DOHH2 (cell line): Measurements from ENCODE around the gene ODAD3.

Experiments used
- H3F3A ChIP-seq: fragments of 200-600 bp; sonication (generic), shearing (Covaris generic); 2 replicates; pipeline ENCODE4 v1.6.0; 2016; ENCODE audit warnings: antibody characterized with exemption, mild to moderate bottlenecking; ENCODE audit not compliant: control insufficient read depth, insufficient read depth
- H3K27ac ChIP-seq: fragments of 200-600 bp; sonication (generic); 2 replicates; pipeline ENCODE4 v1.5.1; 2014; ENCODE audit warnings: low read depth, mild to moderate bottlenecking, low read length, moderate library complexity
- H3K27me3 ChIP-seq: fragments of 200-600 bp; sonication (generic); 2 replicates; pipeline ENCODE4 v1.6.1; 2014; ENCODE audit warnings: mild to moderate bottlenecking, low read length, mixed read lengths; ENCODE audit not compliant: control insufficient read depth
- H3K36me3 ChIP-seq: fragments of 200-600 bp; sonication (generic); 2 replicates; pipeline ENCODE4 v1.6.1; 2014; ENCODE audit warnings: mild to moderate bottlenecking, low read length, moderate library complexity, mixed read lengths; ENCODE audit not compliant: control insufficient read depth
- H3K4me1 ChIP-seq: fragments of 200-600 bp; sonication (generic); 2 replicates; pipeline ENCODE4 v1.6.1; 2014; ENCODE audit warnings: mild to moderate bottlenecking, low read length, mixed read lengths; ENCODE audit not compliant: control insufficient read depth
- H3K4me2 ChIP-seq: fragments of 200-600 bp; sonication (generic); 2 replicates; pipeline ENCODE4 v1.6.0; 2014; ENCODE audit warnings: mild to moderate bottlenecking, low read length, moderate library complexity
- H3K4me3 ChIP-seq: fragments of 200-600 bp; sonication (generic); 2 replicates; pipeline ENCODE4 v1.5.1; 2014; ENCODE audit warnings: mild to moderate bottlenecking, low read length, mixed read lengths
- H3K79me2 ChIP-seq: fragments of 200-600 bp; sonication (generic); 2 replicates; pipeline ENCODE4 v1.6.1; 2014; ENCODE audit warnings: mild to moderate bottlenecking, low read length, mixed read lengths; ENCODE audit not compliant: control insufficient read depth
- H3K9me2 ChIP-seq: fragments of 200-600 bp; sonication (generic); replicated peaks from 2 replicates; pipeline ENCODE4 v1.6.1; 2014; ENCODE audit warnings: mild to moderate bottlenecking, low read length, mixed read lengths; ENCODE audit not compliant: control insufficient read depth
- H3K9me3 ChIP-seq: fragments of 200-600 bp; sonication (generic); 2 replicates; pipeline ENCODE4 v1.6.1; 2014; ENCODE audit warnings: antibody characterized with exemption, low read length, mixed read lengths; ENCODE audit not compliant: control insufficient read depth, insufficient read depth
- H4K20me1 ChIP-seq: fragments of 200-600 bp; sonication (generic); 2 replicates; pipeline ENCODE4 v1.6.0; 2014; ENCODE audit warnings: low read depth, mild to moderate bottlenecking, antibody characterized with exemption, low read length, moderate library complexity; ENCODE audit not compliant: control insufficient read depth, insufficient read depth
- EZH2phosphoT487 ChIP-seq: fragments of 200-600 bp; sonication (generic); IDR thresholded peaks from 2 replicates; pipeline ENCODE4 v1.6.1; 2017; ENCODE audit warnings: borderline replicate concordance, mild to moderate bottlenecking, antibody characterized with exemption, low read length, moderate library complexity, mixed read lengths
- TF ChIP-seq, protein P1 (sequence below): fragments of 200-600 bp; sonication (generic); IDR thresholded peaks from one replicate; pipeline ENCODE4 v1.5.1; 2014; ENCODE audit warnings: antibody characterized with exemption, mild to moderate bottlenecking, low read depth, low read length; ENCODE audit not compliant: poor library complexity, severe bottlenecking

Gene ODAD3

DNA sequence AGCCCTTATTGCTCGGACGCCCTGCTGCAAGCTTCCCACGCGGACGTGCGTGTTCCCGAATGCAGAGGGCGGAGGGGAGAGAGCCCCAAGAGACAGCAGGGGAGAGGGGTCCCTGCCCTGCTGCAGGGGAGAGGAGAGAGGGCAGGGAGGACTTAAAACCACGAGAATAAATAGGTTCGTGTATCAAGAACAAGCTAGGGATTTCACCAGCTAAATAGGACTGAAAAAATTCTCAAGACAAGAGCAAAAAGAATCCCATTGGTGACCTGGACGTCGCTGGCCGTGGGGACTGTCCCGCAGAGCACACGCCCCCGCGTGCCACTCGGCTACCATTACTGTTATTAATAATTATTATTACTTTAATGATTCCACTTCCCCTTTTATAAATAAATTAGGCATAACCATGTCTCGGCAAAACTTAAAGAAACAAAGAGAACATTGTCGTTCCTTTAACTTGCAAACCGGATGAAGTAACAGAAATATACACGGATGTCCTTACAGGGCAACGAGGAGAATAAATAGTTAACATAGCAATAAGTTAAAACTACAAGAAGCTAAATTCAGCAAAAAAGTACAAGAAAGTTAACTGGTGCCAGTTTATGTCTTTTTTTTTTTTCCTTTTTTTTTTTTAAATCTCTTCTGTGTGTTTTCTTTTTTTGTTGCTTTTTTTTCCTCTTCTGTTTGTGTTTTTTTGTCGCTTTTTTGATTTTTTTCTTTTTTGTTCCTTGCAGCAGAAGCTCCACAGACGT, 17.1 kb upstream of the ODAD3 start:
- Histone ChIP-seq H3K36me3 (peaks cover 32% of the 10 kb centered on the region), H3K27me3 (no peaks in the 10 kb centered on the region), H3K9me2 (no peaks in the 10 kb centered on the region), H3K4me3 (no peak overlapping the region), H3K4me2 (no peak overlapping the region), H3K79me2 (no peaks in the 10 kb centered on the region), H3F3A (peaks cover 6% of the 10 kb centered on the region), H3K9me3 (no peaks in the 10 kb centered on the region), H3K4me1 (peaks cover 9% of the 10 kb centered on the region), H3K27ac (no peak overlapping the region), H4K20me1 (no peaks in the 10 kb centered on the region)
- no peak for TF ChIP-seq EZH2phosphoT487
- TF ChIP-seq, protein P1, sequence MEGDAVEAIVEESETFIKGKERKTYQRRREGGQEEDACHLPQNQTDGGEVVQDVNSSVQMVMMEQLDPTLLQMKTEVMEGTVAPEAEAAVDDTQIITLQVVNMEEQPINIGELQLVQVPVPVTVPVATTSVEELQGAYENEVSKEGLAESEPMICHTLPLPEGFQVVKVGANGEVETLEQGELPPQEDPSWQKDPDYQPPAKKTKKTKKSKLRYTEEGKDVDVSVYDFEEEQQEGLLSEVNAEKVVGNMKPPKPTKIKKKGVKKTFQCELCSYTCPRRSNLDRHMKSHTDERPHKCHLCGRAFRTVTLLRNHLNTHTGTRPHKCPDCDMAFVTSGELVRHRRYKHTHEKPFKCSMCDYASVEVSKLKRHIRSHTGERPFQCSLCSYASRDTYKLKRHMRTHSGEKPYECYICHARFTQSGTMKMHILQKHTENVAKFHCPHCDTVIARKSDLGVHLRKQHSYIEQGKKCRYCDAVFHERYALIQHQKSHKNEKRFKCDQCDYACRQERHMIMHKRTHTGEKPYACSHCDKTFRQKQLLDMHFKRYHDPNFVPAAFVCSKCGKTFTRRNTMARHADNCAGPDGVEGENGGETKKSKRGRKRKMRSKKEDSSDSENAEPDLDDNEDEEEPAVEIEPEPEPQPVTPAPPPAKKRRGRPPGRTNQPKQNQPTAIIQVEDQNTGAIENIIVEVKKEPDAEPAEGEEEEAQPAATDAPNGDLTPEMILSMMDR = no peak

DNA sequence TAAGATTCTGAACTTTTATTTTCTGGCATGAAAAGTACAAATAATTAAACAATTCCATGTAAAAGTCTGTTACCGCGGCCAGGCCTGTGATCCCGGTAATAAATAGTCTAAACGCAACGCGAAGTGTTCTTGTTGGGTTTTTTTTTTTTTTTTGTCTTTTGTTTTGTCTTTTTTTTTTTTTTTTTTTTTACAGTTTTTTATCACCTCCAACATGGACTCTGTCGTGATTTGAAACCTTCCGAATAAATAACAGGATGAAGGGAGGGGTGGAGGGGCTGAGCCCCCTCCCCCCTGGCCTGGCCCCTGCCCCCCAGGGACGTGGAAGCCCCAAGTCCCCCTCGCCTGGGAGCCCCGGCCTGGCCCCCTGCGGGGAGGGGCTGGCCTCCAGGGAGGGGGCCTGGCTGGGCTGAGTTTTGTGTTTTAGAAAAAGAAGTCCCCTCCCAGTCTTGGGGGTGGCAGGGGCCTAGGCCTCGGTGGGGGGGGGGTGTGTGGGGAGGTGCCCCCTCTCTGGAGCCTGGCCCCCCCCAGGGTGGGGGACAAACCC, 16.5 kb upstream of the ODAD3 start:
- Histone ChIP-seq H3K79me2 (no peaks in the 10 kb centered on the region), H3K4me2 (no peak overlapping the region), H3K4me1 (peaks cover 9% of the 10 kb centered on the region)

DNA sequence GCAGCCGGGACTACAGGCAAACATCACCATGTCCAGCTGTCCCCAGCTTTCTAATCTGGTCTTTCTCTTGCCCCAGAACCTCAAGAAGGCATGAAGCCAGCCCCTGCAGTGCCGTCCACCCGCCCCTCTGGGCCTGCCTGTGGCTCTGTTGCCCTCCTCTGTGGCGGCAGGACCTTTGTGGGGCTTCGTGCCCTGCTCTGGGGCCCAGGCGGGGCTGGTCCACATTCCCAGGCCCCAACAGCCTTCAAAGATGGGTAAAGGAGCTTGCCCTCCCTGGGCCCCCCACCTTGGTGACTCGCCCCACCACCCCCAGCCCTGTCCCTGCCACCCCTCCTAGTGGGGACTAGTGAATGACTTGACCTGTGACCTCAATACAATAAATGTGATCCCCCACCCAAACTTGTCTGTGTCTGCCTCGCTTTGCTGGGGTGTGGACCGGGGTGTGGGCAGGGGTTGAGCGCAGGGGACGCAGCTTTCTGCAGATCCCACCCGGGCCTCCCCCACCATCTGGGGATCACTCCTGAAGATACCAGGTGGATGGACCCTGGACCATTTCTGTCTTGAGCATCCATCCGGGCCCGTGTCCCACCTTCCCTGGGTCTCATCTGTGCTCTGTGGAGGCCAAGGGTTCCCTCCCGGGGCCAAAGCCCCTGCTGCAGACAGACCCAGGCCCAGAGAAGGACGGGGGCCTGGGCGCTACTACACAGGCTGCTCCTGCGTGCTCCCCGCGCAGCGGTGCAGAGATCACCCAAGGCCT, 15.8 kb upstream of the ODAD3 start:
- peaks cover 6% of the 10 kb centered on the region for H3F3A ChIP-seq
- no peaks in the 10 kb centered on the region for H3K9me3 ChIP-seq
- peaks cover 45% of the 10 kb centered on the region for H3K36me3 ChIP-seq
- no peaks in the 10 kb centered on the region for H3K79me2 ChIP-seq
- no peaks in the 10 kb centered on the region for H3K9me2 ChIP-seq
- H3K4me2 ChIP-seq = no peak overlapping the region
- TF ChIP-seq, protein P1 = no peak
- TF ChIP-seq EZH2phosphoT487 = no peak
- no peak overlapping the region for H3K4me3 ChIP-seq
- H3K27me3 ChIP-seq = no peaks in the 10 kb centered on the region
- no peaks in the 10 kb centered on the region for H4K20me1 ChIP-seq
- no peak overlapping the region for H3K27ac ChIP-seq
- peaks cover 9% of the 10 kb centered on the region for H3K4me1 ChIP-seq

More for the DNA sequence above, 16.5 kb upstream of the ODAD3 start:
- TF ChIP-seq, protein P1 = no peak
- TF ChIP-seq EZH2phosphoT487 = no peak
- H3K27ac ChIP-seq = no peak overlapping the region
- peaks cover 39% of the 10 kb centered on the region for H3K36me3 ChIP-seq
- H3K9me3 ChIP-seq = no peaks in the 10 kb centered on the region
- H3F3A ChIP-seq = peaks cover 6% of the 10 kb centered on the region
- no peaks in the 10 kb centered on the region for H4K20me1 ChIP-seq
- no peak overlapping the region for H3K4me3 ChIP-seq
- H3K27me3 ChIP-seq = no peaks in the 10 kb centered on the region
- no peaks in the 10 kb centered on the region for H3K9me2 ChIP-seq
